CD4-positive, alpha-beta T cell treated with Interleukin-6 at 100 ng/mL for 8 hours (primary cell): Measurements from ENCODE around the gene GORASP1.
A peak's percentile ranks its signal among the peaks of the same experiment; 100 is the strongest.

Experiments
- DNase-seq: peaks from one replicate; pipeline ENCODE4 v3.0.0-alpha.2; 2020; ENCODE audit warnings: mixed read lengths, low spot score

Gene GORASP1

GRCh38 chr3:39102504-39103323 lies 4.7 kb downstream of the GORASP1 start:
- DNase-seq, result no peak

- DNase-seq, result peak; percentile 58
Observed at GRCh38 chr3:39101022-39101689, 6.3 kb downstream of the GORASP1 start.

DNA sequence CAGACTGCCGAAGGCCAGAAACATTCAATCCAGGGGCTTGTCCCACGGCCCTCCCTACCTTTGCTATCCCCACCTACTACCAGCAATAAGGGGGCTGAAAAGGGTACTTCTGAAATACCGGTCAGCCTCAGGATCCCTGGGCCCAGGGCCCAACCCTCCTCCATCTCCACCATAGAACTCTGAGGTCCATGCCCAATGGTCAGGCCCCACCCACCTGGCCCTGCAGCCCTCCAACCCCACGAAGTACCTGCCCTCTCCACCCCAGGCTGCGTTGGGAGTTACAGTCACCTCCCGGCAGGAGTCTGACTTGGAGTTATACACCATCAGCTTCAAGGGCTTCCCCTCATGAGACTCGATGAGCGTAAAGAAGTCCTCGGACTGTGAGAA lies 6.9 kb downstream of the GORASP1 start:
- DNase-seq, result no peak

DNA sequence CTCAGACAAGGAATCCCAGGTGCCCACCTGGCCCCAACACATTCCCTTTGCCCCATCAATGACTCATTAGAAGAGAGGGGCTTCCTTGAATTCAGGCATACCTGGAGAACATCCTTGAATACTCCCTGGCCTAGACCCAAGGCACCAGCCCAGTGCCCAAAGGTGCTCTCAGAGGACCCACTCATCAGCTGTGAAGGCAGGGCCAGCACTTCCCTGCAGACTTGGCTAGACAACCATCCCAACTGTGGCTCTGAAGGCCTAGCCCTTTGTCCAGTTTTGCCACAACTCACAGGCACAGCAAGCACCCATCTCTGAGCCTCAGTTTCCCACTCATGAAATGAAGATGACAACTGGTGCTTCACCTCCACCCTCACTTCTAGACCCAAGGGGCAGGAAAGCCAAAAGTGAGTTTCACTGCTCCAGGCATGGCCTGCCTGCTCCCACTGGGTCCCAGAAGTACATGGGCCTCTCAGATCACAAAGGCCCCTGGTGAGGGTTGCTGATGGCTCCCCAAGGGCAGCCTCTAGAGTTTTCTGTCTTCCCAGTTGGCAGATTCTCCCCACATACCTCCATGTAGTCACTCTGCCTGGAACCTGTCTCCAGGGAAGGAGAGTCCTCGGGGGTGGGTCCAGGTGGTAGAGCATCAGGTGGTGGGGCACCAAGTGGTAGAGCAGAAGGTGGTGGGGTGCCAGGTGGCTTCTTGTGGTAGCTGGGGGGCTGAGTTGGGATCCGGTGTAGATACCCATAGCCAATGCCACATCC lies 7.5 kb downstream of the GORASP1 start:
- no peak for DNase-seq

DNA sequence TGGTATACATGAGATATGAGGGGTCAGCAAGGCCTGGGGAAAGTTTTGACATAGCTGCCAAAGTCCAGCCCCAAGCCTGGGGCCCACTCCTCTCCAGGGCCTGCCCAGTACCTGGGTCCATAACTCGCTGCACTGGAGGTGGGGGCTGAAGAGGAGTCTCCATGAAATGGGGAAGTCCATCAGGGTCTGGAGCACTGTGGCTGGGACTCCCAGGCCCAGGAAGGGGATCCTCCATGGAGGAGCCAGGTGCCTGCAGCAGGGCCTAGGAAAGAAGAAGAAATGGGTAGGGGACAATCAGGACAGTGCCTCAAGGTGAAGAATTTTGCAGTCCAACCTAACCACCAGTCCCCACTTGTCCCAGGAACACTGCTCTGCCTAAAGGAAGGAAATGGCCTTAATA lies 8.2 kb downstream of the GORASP1 start:
- DNase-seq, result no peak

DNA sequence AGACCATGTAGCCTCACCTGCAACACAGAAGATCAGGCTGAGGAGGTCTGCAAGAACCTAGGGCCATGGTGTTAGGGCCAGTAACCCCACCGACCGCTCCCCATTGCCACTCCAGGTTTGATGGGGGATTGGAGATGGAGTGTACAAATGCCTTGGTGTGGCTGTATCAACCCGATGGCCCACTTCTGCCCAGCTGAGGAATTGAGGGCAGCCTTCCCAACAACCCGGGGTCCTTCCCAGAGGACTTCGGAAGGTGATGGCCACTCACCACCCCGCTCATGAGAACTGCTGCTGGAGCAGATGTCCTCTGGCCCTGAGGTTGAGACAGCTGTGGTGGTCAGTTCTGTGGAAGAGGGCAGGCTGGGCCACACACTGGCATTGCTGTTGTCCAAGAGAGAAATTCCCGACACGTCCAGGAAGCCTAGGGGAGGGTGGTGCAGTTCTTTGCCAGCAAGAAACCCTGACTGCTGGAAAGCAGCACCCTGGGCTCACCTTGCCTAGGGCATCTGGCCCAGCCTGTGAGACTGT lies 8.9 kb downstream of the GORASP1 start:
- DNase-seq, result no peak

DNA sequence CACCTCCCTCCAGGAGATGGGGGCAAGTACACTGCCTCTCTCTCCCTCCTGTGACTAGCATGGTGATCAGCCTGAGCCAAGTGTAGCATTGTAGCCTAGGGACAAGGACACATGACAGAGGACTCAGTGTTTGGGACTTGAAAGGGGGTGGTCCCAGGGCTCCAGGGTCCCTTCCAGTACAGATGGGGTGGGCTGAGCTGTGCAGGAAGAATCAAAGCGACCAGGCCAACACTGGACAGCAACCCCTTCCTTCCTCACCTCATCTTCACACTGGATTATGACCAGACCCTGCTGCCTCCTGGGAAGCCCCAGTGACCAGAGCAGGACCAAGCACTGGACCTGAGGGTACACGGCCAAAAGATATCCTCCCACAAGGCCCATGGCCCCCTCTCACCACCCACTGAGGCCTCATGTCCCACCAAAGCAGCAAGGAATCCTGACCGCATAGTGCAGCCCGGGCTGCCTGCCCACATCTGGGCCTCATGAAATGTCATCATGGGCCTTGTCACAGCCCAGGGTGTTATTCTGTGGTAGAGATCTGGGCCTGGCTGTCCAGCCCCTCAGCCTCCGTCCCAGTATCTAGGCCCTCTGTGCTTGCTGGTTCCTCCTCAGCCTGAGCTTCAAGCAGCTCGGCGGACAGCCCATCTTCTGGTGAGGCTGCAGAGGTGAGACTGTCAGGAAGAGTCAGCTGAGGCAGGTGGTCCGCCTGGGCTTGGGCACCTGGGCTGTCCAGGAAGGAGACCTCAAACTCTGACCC lies 9.5 kb downstream of the GORASP1 start:
- no peak for DNase-seq

DNA sequence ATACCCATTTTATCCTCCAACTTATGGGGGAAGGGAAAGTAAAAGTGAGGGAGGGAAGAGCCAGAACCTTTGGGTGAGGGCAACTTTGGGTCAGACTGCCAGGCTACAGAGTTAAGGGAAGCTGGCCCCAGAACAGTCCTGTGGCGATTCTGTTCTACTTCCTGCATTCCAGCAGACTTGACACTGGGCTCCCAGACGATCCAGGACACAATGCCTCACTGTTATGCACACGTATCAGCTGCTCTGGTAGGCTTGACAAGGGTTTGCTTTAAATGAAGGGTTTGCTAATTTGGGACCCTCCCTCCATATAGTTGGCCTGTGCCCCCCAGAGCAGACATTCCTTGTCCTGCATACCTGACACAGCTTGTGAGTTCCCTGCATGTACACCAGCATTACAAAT lies 10.7 kb downstream of the GORASP1 start:
- no peak for DNase-seq

DNA sequence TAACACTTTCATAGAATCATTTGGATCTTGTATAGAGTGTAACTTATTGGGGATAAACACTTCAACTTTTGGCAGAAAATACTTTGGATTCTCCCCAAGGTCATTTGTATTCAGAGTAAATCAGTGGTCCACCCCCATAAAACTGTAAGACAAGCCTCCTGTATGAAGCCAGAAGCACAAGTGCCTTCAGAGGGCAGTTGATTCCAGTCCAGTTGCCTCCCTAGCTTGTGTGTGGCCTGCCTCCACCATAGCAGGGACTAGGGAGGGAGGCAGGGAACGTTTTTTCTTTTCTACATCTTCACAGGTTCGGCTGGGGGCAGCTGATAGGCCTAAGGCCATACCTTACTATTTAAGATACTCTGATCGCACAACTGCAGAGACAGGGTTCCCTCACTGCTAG lies 11.6 kb downstream of the GORASP1 start:
- DNase-seq, result no peak

DNA sequence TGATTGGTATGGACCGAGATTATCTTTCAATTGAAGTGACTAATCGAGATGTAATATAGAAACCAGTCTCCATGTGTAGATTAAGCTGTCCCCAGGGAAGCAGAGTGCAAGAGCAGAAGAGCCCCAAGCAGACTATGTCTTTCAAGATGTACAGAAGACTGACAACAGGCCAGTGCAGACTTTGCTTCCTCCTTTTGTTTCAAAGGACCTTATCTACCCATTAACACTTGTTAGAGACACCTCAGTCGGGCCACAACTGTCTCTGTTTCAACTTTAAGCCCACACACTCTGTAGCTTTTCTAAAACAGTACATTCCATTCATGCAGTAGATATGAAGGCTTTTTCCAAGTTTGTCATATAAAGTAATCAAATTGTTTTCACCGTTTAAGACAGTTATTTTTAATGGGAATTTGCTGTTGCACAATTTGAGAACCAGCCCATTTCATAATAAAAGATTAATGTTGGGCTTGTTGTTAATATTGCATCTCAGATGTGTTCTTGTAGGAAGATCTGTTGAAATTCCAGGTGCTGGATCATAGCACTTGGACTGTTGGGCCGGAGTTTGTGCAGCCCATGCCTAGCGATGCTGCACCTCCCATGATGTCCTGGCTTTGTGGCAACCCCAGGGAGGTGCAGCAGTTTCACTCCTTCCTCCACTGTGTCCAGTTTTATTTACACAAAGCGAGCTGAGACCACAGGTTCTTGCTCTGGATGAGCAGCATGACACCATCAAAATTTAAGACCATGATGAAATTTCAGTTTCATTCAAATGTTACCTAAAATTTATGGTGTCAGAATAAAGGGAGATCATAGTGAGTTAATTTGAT lies 12.4 kb downstream of the GORASP1 start:
- DNase-seq, result no peak

DNA sequence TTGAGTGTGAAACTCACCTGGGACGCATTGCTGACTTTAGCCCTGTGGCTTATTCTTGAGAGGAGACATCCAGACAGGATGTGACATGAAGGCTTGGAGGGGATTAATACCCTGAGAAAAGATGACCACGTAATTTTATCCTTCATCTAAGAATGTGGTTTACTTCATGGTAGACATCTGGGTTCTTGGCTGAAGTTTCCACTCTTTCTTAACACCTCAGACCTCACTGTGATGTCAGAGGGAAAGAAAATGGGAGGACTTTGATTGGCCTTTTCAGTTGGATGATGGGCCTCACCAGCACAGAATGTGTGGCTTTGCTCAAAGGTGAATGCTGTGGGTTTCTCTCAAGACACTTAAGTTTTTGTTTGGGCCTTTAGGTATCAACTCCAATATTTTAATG lies 16.5 kb downstream of the GORASP1 start:
- no peak for DNase-seq

DNA sequence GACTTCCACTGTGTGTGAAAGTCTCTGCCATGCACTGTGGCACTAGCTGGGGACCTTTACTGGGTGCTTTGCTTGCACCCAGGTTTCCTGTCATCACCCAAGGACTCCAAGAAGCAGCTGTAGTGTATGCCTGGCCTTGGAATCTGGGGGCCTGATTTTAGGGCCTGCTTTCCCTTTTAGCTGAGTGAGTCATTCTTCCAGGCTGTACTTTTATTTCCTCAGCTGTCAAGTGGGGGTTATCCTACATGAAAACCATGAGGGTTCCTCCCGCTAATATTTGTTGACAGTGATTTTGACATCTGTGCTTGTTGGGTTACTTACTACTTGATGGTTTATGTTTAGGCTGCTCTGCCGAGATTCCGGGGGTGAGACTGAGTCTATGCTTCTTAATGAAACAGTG lies 18.5 kb downstream of the GORASP1 start:
- DNase-seq, result no peak

DNA sequence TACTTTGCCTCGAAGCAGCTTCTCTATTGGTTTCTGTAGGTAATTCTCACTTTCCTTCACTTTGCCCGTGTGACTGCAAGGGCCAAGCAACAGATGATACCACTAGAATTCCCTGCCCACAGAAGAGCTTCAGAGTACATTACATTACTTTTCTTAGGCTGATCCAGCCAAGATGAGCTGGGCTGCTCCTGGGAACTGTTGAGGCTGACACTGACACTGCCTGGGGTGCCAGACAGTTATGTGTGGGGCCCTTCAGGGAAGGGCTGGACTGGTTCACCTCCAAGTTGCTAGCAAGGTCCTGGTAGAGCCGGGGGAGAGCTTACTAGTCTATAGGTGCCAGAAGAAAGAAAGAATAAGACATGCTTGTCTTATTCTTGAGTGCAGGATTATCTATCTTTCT lies 19.0 kb downstream of the GORASP1 start:
- DNase-seq, result no peak

GRCh38 chr3:39086144-39086543 lies 21.3 kb downstream of the GORASP1 start:
- no peak for DNase-seq

DNA sequence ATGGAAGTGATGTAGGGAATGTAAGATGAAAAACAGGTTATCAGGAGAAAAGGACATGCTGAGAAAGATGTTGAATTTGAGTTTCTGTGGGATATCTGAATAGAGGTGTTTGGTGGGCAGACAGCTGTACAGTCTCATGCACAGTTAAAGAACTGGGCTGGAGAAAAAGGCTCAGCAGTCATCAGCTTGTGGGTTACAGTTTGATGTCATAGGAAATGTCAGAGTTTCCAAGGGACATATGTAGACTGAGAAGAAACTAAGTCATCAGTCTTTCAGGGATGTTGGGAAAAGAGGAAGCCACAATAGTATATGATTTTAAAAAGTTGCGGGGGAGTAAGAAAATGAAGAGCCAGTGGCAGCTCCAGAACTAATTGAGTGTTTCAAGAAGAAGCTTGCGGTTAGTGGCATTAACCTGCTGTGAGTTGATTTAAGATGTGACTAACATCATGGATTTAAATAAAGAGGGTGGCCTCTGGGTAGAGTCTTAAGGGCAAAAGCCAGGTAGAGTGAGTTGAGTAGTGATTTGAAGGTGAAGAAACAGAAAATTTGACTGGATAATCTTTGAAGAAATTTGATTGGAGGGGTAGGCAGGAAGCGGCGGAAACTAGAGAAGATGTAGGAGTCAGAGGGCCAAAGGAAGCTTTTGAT lies 24.6 kb downstream of the GORASP1 start:
- no peak for DNase-seq

GRCh38 chr3:39080026-39080425 lies 27.4 kb downstream of the GORASP1 start:
- DNase-seq, result no peak

DNA sequence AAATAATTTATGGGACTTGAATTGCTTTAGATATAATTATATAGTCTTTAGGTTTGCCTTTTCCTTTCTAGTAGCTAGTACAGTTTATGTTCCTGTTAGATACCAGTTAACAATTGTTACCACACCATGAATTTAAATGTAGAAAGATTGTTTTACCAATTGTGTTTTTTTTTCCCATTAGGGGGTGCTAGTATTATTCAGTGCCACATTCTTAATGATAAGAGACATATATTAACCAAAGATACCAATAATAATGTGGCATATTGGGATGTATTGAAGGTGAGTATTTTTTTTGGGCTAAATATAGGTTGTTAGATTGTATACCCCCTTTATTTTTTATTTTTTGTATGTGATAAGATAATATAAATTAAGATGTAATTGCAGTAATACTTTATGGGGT lies 27.9 kb downstream of the GORASP1 start:
- DNase-seq, result no peak

GRCh38 chr3:39075910-39076309 lies 31.5 kb downstream of the GORASP1 start:
- DNase-seq, result no peak

DNA sequence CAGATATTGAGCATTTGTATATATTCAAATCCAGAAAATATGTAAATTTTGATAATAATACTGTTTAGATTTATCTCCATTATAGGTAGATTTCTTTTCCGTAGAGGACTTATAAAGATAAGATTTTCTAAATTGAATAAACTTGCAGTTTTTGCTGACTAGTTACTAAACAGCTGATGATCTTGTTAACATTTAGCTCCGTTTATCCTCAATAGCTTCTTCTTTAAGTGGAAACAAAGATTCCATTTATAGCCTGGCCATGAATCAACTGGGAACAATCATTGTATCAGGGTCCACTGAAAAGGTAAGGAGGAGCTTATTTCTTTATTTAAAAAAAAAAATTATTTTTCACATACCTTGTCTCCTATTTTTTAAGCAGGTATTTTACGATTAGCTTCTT lies 38.9 kb downstream of the GORASP1 start:
- DNase-seq, result no peak

DNA sequence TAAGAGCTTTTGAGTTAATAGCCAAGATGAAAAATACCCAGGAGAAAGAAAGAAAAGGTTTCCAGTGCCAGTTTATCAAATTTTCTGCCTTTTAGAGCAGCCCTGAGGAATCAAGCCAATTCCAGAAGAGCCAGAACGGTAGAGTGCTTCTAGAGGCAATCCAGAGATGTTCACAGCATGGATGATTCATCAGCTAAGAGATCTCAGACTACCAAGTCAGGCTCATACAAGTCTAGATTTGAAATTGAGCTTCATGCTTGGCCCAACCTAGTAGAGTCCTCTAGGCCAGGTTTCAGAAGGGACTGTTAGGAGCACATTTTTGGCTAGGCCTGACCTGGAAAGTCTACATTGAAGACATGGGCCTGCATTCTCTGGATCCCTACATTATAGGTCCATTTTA lies 40.1 kb downstream of the GORASP1 start:
- DNase-seq, result no peak

DNA sequence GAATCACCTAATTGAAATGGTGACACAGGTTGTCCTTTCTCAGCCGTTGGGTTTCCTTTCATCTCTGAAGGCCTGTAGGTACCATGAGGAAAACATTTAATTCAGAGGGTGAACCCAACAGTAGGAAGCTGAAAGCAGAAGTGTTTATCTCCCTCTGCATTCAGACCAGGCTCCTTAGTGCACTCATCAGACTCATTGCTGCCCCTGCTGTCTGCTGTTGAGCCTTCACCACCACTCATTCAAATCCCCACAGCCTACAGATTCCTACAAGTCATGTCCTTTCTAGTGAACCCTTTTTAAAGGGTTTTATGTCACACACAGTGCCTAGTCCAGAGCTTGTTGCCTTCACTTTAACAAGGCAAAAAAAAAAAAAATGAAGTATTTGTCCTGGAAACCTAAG lies 42.2 kb downstream of the GORASP1 start:
- DNase-seq, result peak; percentile 8
